Inflammatory macrophage treated with lipopolysaccharide for 1 hour (primary cell): ENCODE data around the gene CHCHD3.

ENCODE experiments used
- DNase-seq, 2 donors: peaks; one replicate each; pipeline ENCODE4 v3.0.0-alpha.2; 2020 to 2022

CHCHD3 gene

DNA sequence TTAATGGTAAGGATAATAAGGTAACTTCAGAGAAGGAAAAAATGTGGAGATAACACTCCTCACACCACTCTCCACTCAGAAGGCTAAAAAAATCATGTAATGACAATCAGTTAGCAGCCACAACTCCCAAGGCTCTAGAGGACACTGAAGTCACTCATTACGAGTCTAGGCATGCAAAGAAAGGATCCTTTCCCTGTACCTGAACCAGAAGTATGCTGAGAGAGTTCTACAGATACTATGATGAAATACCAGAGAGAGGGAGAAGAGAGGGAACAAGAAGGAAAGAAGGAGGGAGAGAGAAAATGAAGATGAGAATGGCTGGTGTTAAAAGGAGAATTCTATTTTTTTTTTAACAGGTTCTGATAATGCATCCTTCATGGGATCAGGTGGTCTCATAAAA, 281.4 kb downstream of the CHCHD3 start:
- no peak for DNase-seq

DNA sequence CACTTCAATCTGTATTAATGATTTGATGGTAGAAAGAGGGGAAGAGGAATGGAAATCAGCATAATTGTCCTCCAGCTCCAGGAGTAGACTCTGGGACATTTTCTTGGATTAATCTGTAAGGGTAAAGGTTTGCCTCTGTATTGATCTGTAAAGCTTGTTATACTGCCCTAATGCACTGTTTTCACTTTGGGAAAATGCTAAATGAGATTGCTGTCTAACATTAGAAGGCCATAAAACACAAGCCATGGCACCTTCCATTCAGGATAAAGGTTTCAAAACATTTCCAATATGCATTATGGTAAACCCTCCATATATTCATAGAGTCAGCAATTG, 282.8 kb downstream of the CHCHD3 start:
- DNase-seq, result no peak

DNA sequence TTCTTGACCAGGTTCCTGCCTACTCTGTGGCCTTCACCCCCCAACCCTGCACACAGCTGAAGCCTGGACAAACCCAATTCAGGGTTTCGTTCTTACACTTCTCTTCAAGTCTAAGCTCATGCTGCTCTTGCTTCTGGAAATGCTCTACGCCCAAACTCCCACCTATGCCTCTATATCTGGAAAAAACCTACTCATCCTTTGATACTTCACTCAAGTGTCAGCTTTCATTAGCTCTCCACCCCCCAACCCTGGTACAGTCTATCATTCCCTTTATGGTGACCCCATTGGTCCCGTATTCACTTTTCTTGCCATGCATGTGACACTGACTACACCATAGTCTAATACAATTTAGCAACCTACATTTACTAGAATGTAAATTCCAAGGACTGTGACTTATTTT, 284.7 kb downstream of the CHCHD3 start:
- no peak for DNase-seq

- no peak for DNase-seq
Observed at GRCh38 chr7:132793474-132793873, 288.4 kb downstream of the CHCHD3 start.

- no peak for DNase-seq
Observed at GRCh38 chr7:132791036-132791435, 290.9 kb downstream of the CHCHD3 start.

- no peak for DNase-seq
Observed at GRCh38 chr7:132790104-132790503, 291.8 kb downstream of the CHCHD3 start.

DNA sequence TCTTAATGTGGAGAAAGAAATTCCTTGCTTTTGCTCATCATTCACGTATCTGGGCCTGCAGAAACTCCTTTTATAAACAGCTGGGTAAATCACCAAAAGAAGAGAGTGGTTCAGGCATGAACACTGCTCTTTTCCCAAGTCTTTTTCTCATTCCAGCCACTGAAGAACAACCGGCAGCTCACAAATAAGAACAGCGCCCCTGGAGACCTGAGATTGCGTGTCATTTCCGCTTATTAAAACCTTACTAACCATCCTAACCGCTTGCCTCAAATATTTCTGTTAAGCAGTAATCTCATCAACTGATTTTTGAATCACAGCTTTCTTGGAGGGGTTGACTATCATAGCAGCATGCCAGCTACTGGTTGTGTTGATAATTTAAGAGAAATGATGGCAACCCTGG, 292.6 kb downstream of the CHCHD3 start:
- no peak for DNase-seq

GRCh38 chr7:132785870-132786269, 296.0 kb downstream of the CHCHD3 start:
- DNase-seq, result no peak

- DNase-seq, result no peak
Observed at GRCh38 chr7:132784406-132784805, 297.5 kb downstream of the CHCHD3 start.

- no peak for DNase-seq
Observed at GRCh38 chr7:132783824-132784223, 298.1 kb downstream of the CHCHD3 start.

DNA sequence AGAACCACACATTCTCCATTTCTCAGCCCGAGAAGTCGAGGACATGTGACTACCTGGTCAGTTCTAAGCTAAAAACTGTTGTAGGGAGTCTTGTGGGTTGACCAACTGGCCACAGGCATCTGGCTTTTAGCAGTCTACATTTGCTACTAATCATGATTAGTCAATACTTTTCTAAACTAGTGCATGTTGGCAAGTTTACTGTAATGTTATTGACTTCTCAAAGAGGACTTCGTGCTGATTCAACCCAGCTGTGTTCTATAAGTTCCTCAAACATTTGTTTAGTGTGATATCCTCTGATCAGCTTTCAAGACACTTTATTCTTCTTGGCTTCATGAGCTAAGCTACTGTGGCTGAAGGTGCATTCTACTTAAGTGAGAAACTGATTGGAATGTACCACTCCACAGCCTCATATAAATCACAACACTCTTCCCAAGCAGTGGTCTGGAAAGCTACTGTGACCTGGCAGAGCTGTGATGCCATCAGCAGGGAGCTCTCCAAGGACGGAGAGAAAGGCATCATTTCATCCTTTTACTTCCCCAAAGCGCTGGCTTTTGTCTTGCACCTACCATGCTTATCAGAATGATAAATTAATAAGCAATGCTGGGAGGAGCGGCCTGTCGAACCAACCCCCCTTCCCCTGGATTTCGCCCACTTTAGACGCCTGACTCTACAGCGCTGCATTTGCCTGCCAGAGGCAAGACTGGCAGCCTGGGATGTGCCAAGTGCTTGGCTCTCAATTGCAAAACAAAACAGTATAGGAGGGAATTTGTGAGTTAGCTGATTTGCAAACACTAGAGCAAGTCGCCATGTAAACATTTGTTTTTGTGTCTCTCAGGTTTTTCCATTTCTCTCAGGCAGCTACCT, 298.9 kb downstream of the CHCHD3 start:
- no peak for DNase-seq

DNA sequence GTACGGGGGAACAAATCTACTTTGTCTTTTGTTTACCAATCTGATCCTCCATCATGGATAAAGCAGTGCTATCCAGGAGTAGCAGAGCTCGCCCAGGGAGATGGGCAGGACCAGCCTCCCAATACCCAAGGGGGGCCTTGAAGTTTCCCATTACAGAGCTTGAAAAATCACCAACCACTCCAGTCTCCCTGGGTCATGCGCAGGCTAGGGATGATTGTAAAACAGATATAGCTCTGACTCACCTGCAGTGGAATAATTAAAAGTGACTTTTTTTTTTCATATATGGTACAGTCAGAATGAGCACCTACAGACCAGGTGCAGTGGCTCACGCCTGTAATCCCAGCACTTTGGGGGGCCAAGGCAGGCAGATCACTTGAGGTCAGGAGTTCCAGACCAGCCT, 301.1 kb downstream of the CHCHD3 start:
- DNase-seq, result no peak

DNA sequence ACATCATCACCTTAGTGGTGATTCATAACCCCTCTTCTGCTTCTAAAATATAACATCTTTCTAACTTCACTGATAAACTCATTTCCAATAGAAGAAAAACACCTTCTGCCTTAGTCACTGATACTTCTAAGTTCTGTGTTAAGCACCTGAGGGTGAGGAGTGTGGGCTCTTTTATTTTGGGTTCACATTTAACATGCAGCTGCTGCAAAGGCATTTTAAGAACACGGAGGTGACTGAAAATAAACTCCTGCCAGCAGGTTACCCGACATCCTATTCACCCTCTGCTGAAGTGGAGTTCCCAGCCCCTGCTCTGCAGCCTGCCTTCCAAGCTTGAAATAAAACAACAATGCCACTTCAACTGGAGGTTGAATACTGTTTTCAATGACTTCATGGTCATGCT, 302.7 kb downstream of the CHCHD3 start:
- DNase-seq, result no peak

DNA sequence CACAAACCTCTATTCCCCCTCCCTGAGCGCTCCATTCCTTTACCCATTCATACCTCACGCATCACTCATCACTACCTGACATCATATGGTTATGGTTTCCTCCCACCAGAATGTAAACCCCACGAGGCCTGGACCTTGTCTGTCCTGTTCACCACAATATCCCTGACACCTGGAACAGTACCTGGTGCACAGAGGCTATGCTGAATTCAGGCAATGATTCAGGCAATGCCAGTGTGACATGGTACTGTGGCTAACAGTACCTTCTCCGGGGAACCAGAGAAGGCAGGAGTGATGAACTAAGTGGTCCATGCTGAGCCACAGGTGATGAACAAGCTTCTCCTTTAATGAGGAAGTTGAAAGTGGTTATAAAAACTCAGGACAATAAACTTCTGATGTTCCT, 303.1 kb downstream of the CHCHD3 start:
- DNase-seq, result no peak

GRCh38 chr7:132777956-132778355, 303.9 kb downstream of the CHCHD3 start:
- no peak for DNase-seq

- no peak for DNase-seq
Observed at GRCh38 chr7:132777414-132777813, 304.5 kb downstream of the CHCHD3 start.

DNA sequence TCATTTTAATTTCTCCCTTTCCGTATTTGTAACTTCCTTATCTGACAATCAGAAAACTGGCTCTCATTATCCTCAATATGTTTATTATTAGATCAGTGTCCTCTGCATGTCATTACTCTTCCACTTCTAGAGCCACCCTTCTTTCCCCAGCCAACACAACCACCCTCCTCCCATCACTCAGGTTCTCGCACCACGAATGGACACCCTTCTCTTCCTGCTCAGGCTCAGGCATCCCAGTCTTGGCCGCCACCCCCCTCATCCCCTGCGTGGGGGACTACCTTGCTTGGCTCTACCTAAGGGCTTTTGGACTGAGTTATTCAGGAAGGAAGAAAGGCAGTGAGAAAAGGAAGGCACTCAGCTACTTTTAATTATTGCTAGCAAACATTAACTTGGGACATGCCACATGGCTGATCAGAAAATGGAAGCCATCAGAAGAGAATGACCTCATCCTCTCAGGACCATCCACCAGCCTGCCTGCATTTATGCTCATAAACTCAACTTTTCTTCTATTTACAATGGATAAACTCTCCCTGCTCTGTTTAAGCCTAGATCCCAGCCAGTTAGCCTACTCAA, 305.8 kb downstream of the CHCHD3 start:
- no peak for DNase-seq

GRCh38 chr7:132773527-132773956, 308.3 kb downstream of the CHCHD3 start:
- no peak for DNase-seq

DNA sequence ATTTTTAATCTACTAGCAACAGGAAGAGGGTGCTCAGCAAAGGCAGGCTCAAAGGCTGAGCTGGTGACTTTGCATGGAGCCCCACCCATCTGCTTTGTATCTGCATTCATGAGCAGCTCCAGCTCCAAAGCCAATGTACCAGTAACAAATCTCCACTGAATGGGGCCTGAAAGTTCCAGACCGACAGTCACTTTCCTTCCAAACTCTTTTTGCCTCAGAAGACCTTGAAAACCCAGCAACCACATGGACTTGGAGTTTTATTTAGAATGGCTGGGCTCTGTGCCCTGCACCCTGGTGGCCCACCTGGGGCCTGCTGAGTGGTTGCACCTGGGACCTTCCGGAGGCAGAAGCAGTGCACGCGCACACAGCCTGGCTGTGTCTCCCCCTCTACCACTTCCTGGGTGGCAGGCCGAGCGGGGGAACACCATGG, 310.6 kb downstream of the CHCHD3 start:
- no peak for DNase-seq

DNA sequence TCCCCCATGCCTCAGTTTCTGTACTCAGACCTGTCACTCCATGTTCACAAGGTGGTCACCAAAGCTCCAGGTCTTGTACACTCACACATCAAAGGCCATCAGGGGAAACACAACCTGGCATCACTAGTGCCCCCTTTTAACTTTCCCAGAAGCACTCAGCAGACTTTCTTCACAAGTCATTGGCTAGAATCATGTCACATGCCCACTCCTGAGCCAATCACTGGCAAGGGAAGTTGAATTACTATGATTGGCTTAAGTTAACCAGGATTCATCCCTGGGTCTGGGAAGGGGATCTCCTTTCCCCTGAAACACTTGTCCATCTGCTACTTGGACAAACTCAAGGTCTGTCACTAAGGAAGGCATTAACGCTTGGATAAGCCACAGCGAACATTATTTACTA, 311.8 kb downstream of the CHCHD3 start:
- no peak for DNase-seq

DNA sequence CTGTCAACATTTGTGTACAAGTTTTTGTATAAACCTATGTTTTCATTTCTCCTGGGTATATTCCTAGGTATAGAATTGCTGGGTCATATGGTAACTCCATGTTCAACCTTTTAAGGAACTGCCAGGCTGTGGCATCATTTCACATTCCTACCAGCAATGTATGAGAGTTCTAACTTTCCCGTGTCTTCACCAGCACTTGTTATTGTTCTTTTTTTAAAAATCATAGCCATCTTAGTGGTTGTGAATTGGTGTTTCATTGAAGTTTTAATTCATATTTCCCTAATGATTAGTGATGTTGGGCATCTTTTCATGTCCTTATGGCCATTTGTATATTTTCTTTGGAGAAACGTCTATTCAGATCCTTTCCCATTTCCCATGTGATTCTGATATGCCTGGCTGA, 312.6 kb downstream of the CHCHD3 start:
- no peak for DNase-seq

DNA sequence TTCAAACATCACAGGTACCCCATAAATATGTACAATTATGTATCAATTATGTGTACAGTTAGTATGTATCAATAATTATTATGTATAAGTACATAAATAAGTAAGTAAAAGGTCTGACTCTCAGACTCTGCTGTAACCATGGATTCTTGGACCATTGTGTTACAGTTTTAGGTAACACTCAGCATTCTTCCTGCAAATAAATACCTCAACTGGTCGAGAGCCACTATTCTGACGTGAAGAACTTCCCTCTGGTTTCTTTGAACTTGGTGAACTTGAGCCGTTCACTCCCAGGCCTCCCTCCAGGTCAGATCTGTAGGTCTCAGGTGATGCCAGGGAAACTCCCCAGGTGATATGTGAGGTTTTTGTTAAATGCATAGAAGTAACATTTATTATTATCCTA, 313.8 kb downstream of the CHCHD3 start:
- no peak for DNase-seq

DNA sequence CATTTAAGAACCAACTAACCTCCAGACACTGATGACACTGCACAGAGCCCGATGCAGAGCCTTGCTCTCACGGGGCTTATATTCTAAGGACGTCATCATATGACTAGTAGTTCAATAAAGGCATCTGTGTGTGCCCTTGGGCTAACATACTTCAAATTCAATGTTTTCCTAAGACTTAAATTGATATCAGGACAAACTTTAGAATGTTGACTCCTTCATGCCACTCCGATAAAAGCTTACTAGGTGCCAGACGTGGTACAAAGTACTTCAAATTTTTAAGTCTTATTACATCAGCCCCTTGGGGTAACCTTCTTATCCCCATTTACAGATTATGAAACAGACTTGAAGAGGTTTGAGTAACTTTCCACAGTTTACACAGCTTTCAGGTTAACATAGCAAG, 314.5 kb downstream of the CHCHD3 start:
- no peak for DNase-seq

DNA sequence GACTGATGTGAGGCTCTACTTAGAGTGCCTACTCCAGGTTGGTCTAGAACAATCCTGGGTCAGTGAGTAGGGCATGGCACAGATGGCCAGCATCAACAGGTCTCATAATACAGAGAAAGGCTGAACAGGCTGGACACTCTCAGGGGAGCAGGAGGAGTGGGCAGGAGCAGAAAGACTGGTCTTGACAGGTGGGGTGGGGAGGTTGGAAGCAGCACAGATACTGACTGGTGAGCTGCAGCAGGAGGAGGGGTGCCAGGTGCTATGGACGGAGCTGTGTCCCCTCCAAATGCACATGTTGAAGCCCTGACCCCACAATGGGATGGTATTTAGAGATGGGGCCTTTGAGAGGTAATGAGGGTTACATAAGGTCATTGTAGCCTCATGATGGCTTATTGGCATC, 315.2 kb downstream of the CHCHD3 start:
- DNase-seq, result no peak

DNA sequence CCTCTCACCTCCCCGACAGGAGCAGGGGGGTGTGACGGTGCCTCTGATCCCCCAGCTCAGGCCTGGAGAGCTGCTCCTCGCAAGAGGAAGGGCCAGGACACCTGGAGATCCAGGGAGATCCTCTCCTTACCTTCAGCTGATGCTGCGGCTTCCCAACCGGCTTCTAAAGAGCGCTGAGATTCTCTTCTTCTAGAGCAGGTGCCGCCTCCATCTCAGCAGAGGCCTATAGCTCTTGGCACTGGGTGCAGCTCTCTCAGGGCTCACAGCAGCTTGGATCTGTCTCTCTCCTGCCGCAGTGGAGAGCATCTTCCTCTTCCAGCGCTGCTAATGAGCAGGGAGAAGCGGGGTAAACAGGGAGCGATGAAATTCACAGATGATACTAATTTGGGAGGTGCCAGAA, 316.0 kb downstream of the CHCHD3 start:
- DNase-seq, result no peak
